MG63 (cell line): ENCODE results near the gene POU6F2. TPM values are rescaled to one million over a fixed set of nuclear protein-coding genes. Genes with fewer than 3 reads are reported as not detected.

ENCODE experiments used
- DNase-seq: peaks from one replicate; pipeline ENCODE4 v3.0.0-alpha.2; 2020
- H3K27me3 ChIP-seq: fragments of 250-450 bp; sonication (Bioruptor Pico); 2 replicates; pipeline ENCODE4 v1.5.1; 2020; ENCODE audit warnings: mild to moderate bottlenecking, moderate library complexity
- H3K36me3 ChIP-seq: fragments of 250-450 bp; sonication (Bioruptor Pico); 2 replicates; pipeline ENCODE4 v1.5.1; 2020; ENCODE audit warnings: mild to moderate bottlenecking, moderate library complexity
- H3K4me3 ChIP-seq: fragments of 250-450 bp; sonication (Bioruptor Pico); 2 replicates; pipeline ENCODE4 v1.5.1; 2020; ENCODE audit warnings: mild to moderate bottlenecking, moderate library complexity
- H3K9me3 ChIP-seq: fragments of 250-450 bp; sonication (Bioruptor Pico); 2 replicates; pipeline ENCODE4 v1.5.1; 2020; ENCODE audit warnings: mild to moderate bottlenecking, moderate library complexity
- total RNA-seq: library from RNA; depleted of rRNA; stranded (reverse); fragments of >200 nt; shearing (Covaris generic); gene quantifications from 2 replicates; pipeline ENCODE4 v1.2.3, GENCODE V29; 2014; ENCODE audit warnings: low replicate concordance

The POU6F2 gene
- total RNA-seq, 1 experiment from 2014 or later = not detected

DNA sequence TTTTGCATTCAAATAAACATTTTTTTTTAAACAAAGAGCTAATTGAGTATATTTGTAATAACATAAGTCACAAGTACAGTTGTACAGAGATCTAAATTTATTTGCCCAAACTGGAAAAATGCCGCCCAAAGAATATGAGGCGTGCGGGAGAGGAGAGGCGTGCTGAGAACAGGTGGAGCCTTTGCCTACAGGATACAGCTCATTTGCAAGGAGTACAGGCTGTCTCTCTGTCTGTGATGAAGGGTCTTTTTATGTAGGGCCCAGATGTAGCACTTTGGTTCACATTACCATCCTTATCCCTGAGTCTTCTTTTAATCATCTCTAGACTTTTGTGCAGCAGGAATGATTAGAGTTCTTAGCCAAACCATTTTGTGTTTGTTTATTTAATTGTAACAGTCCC, 58.2 kb downstream of the POU6F2 start:
- Histone ChIP-seq H3K36me3 (no peaks in the 10 kb centered on the region), H3K9me3 (no peaks in the 10 kb centered on the region), H3K27me3 (no peaks in the 10 kb centered on the region), H3K4me3 (no peak overlapping the region)
- no peak for DNase-seq

DNA sequence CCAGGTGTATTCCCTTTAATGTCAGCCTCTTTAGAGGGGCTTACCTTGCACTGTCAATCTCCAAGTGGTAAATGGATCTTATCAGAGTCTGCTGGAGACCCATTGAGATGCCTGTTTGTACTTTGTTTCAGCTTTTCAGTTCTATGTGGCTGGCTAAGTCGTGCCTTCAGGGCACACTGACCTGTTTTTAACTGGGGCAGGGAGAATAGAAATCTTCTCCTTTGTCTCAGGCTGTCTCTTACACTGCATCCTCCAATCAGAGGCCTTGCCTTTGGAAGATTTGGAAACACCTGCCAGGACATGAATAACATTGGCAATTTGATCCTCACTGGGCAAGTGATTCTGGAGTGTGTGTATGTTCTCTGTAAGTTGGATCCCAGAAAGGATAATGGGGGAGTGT, 65.0 kb downstream of the POU6F2 start:
- Histone ChIP-seq H3K27me3 (no peaks in the 10 kb centered on the region), H3K9me3 (no peaks in the 10 kb centered on the region), H3K36me3 (no peaks in the 10 kb centered on the region), H3K4me3 (no peak overlapping the region)
- DNase-seq = no peak

DNA sequence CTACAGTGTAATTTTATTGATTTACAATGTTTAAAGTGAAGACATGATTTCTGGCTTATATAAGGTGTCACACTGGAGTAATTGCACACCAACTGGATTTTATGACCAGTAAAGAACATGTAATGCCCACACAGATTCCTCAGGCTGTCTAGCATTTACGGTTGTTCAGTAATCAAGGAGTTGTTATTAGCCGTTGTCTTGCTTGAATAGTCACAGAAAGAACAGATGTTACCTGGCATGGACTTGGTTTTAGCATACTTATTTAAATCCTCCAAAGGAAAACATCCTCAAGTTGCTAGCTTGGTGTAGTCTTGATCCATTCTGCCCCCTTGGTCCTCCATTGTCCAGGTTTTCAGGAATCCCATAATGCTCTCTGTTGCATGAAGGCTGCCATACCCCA, 65.8 kb downstream of the POU6F2 start:
- Histone ChIP-seq H3K9me3 (no peaks in the 10 kb centered on the region), H3K27me3 (no peaks in the 10 kb centered on the region), H3K4me3 (no peak overlapping the region), H3K36me3 (no peaks in the 10 kb centered on the region)
- no peak for DNase-seq

DNA sequence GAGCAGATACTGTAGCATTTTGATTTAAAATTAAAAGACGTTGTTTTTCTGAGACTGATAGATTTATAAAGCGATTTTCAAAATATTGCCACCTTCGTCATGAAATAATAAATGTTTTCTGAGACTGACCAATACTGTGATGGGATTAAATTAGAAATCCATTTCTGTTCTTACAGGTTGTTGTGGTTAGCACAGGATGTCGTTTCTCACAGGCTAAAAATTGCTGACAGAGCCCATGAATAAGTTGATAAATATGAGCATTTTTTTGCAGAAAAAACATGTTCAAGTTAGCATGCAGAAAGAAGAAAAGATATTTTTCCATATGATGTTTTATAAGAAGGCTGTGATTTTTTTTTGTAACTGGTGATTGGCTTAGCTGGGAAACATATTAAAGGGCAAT, 66.8 kb downstream of the POU6F2 start:
- Histone ChIP-seq H3K4me3 (no peak overlapping the region), H3K27me3 (no peaks in the 10 kb centered on the region), H3K9me3 (no peaks in the 10 kb centered on the region), H3K36me3 (no peaks in the 10 kb centered on the region)
- no peak for DNase-seq

DNA sequence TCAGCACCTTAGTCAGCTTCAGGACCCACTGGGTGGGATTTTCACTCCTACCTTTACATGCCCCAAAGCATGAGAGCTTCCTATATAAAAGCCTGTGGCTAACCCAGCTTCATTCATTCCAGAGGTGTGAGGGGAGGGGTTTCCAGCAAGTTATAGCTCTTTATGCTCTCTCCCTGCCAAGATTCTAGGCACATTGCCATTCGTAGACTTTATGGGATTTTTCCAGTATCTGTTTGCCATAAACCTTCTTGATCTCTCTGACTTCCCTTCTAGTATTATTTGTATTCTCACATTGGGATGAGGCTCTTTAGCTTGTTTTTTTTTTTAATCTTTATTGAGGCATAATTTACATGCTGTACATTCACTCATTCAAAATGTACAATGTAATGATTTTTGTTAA, 67.5 kb downstream of the POU6F2 start:
- H3K9me3 ChIP-seq = no peaks in the 10 kb centered on the region
- no peak for DNase-seq
- no peaks in the 10 kb centered on the region for H3K36me3 ChIP-seq
- H3K27me3 ChIP-seq = no peaks in the 10 kb centered on the region
- no peak overlapping the region for H3K4me3 ChIP-seq

DNA sequence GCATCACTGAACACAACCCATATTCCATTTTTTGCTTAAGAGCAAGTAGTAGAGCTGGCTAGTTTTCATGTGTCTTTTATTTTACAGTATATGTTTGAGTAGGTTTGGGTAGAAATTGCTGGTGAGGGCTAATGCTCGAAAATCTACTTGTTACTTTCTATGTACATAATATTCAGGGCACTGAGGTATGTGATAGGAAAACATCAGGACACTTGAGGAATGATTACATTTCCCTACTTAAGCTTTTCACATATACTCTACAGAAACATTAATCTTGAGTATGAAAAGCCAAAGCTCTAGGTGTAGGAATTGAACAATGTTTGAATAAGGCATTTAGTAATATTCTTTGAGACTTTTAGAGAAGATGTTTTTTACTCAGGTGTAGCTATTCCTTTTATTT, 73.6 kb downstream of the POU6F2 start:
- Histone ChIP-seq H3K27me3 (no peaks in the 10 kb centered on the region), H3K9me3 (no peaks in the 10 kb centered on the region), H3K4me3 (no peak overlapping the region), H3K36me3 (no peaks in the 10 kb centered on the region)
- no peak for DNase-seq

DNA sequence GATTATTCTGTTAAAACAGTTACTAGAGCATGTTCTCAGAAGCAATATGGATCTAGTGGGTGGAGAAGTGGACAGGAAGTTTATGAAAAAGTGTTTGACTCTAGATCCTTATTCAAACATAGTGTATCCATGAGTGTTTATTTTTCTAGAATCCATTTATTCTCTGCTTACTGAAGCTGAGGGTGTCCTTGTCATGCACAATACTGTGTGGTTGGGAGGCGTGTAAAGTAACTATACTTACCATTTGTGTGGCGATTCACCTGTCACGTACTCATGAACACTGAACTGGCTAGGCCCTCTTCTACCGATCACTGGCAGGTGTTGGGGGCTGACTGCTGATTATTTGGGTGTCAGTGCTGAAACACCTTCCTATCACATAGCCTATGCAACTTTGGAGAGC, 74.0 kb downstream of the POU6F2 start:
- DNase-seq = no peak
- H3K9me3 ChIP-seq = no peaks in the 10 kb centered on the region

DNA sequence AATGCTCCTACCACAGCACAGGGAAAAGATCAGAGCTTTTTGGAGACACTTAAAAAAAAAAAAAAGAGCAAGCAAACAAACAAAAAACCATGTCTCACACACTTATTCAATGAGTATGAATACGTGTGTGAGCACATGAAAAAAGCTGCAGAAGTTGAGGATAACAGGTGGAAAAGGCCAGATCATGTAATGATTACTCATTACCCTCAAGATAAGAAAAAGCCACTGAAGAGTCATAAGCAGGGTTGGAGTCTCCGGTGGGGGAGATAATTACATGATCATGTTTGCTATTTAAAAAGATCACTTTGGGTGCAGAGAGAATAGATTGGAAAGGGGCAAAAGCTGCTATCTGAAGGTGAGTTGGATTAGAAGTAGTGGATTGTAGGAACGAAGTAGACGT, 77.0 kb downstream of the POU6F2 start:
- H3K36me3 ChIP-seq = no peaks in the 10 kb centered on the region
- H3K9me3 ChIP-seq = no peaks in the 10 kb centered on the region
- H3K27me3 ChIP-seq = no peaks in the 10 kb centered on the region
- no peak overlapping the region for H3K4me3 ChIP-seq
- DNase-seq = no peak

More for the DNA sequence above, 74.0 kb downstream of the POU6F2 start:
- Histone ChIP-seq H3K4me3 (no peak overlapping the region), H3K27me3 (no peaks in the 10 kb centered on the region), H3K36me3 (no peaks in the 10 kb centered on the region)

DNA sequence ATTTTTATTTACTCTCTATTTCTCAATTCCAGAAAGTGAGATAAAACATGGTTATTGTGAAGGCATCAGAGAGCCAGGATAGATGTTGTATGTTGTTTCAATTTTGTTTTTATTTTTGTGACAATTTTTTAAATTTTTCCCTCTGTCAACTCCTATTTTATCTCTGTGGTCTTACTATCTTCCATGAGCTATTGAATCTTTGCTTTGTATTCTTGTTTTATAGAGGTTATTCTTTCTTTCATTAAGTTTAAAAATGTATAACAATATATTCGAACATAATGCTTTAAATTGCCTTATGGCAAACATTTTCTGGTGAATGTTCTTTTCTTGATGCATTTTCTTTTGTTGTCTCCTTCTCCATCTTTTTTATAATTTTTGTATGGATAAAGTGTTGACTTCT, 78.4 kb downstream of the POU6F2 start:
- Histone ChIP-seq H3K4me3 (no peak overlapping the region), H3K27me3 (no peaks in the 10 kb centered on the region), H3K9me3 (no peaks in the 10 kb centered on the region), H3K36me3 (no peaks in the 10 kb centered on the region)
- DNase-seq = no peak

DNA sequence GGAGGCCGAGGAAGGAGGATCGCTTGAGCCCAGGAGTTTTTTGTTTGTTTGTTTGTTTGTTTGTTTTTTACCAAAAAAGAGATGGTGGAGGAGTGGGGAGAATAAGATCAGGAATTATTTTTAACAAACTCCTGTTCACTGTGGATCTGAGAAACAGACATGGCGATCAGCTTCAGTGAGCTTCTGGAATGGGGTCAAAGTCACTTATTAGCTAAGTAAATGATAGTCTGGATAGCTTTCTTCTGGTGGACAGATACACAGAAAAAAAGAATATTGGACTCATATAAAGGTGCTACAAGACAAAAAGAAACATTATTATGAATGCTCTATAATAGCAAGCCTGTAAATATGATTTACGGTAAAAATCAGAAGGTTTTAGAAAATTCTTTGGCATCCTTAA, 85.1 kb downstream of the POU6F2 start:
- Histone ChIP-seq H3K36me3 (no peaks in the 10 kb centered on the region), H3K4me3 (no peak overlapping the region), H3K9me3 (no peaks in the 10 kb centered on the region), H3K27me3 (no peaks in the 10 kb centered on the region; the same call in 1 of the 2 replicates)
- no peak for DNase-seq

DNA sequence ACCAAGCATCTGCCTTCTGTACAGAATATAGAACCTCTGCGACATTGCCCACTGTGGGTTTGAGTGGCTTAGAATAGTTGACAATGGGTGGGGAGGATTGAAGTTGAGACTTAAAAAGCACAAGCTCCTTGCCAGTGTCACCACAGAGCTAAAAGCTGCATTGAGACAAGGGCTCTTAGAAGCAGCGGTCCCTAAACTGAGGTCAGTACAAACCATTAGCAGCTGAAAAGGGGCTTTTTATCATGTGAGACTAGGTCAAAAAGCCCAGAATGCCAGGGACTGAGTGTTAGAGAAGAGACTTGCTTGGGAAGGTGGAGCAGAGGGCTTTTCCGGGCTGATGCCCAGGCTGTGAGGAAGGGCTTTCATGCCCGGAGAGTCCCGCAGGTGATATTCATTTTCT, 91.3 kb downstream of the POU6F2 start:
- H3K9me3 ChIP-seq = no peaks in the 10 kb centered on the region
- H3K4me3 ChIP-seq = no peak overlapping the region
- no peaks in the 10 kb centered on the region for H3K36me3 ChIP-seq
- no peaks in the 10 kb centered on the region; the same call in 1 of the 2 replicates for H3K27me3 ChIP-seq
- DNase-seq = no peak

DNA sequence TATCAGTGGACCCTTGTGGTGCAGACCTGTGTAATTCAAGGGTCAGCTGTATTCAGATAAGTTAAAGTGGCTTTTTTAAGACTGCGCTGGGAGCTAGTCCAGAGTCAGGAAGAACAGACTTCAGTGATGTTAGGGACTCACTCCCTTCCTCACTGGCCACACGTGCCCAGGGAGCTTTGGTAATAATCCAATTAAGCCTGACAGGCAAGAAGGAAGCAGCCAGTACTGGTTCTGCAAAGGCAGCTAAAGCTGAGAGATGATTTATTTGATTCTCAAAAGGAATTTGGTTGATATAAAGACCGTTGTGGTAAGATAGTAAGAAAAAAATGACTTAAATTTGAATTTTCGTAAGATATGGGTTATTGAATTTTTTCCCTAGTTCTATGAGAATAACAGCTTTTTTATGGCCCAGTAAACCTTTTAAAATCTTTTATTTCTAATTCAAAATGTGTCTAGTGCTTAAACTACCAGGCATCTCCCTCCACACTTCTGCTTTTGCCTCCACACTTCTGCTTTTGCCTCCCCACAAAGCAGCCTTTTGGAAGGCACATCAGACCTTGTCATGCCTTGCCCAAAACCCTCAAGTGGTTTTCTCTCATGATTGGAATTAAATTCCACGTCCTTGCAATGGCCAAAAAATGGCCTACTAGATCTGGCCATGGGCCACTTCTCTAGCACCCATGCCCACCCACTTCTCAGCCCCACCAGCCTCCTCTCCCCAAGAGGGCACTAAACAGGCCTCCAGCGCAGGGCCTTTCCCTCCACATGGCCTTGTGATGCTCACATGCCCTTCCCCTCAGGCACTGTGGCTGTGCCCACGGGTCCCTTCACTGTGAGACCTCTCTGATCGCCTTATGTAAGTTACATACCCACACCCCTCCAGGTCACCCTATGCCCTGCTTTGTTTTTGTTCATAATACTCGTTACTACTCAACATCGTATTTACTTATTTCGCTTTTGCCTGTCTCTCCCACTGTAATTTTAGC, 92.5 kb downstream of the POU6F2 start:
- no peaks in the 10 kb centered on the region for H3K27me3 ChIP-seq
- no peak for DNase-seq
- H3K36me3 ChIP-seq = no peaks in the 10 kb centered on the region
- no peak overlapping the region for H3K4me3 ChIP-seq
- H3K9me3 ChIP-seq = no peaks in the 10 kb centered on the region

DNA sequence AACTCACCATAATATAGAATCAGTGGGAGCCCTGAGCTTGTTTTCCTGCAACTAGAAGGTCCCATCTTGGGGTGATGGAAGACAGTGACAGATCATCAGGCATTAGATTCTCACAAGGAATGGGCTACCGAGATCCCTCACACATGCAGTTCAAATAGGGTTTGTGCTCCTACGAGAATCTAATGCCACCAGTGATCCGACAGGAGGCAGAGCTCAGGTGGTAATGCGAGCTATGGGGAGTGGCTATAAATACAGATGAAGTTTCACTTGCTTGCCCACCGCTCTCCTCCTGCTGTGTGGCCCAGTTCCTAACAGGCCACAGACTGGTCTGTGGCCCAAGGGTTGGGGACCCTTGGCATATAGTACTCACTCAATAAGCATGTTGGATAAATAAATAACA, 93.4 kb downstream of the POU6F2 start:
- H3K36me3 ChIP-seq = no peaks in the 10 kb centered on the region
- no peaks in the 10 kb centered on the region for H3K27me3 ChIP-seq
- no peak for DNase-seq
- H3K9me3 ChIP-seq = no peaks in the 10 kb centered on the region
- no peak overlapping the region for H3K4me3 ChIP-seq

DNA sequence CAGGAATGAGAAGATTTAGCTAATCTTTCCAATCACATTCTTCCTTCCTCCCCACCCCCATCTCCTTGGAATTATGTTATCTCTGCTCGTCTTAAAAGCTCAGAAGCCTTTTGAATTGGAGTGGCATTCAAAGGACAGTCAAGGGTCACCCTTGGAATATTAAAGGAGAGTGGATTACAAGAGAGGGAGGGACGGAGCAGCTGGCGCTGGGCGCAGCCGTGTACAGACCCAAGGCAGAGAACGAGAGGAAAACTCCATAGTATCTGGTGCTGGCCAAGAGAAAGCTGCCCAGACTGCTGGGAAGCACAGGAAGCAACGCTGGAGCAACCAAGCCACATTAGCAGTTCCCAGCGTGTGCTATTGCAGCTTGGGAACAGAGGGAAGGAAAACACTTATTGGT, 95.7 kb downstream of the POU6F2 start:
- no peaks in the 10 kb centered on the region for H3K36me3 ChIP-seq
- DNase-seq = no peak
- H3K4me3 ChIP-seq = no peak overlapping the region
- H3K9me3 ChIP-seq = no peaks in the 10 kb centered on the region
- H3K27me3 ChIP-seq = no peaks in the 10 kb centered on the region

DNA sequence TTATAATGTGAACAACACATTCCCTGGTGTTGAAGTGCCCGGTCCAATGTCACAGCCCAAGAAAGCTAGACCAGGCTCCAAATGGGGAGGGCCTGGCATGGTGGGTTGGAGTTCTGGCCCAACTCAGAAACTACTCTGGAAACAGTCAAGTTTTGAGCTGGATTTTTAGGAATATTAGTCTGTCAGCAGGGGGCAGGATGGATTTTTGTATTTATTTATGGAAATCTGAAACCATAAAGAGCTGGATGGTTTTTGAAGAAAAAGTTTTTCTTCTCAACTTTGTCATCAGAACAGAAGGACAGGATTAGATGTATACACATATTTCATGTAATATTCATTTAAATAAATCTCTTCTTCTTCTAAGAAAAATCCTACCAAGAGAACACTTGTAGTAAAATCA, 97.5 kb downstream of the POU6F2 start:
- no peaks in the 10 kb centered on the region for H3K27me3 ChIP-seq
- H3K4me3 ChIP-seq = no peak overlapping the region
- no peaks in the 10 kb centered on the region for H3K36me3 ChIP-seq
- H3K9me3 ChIP-seq = no peaks in the 10 kb centered on the region
- no peak for DNase-seq

DNA sequence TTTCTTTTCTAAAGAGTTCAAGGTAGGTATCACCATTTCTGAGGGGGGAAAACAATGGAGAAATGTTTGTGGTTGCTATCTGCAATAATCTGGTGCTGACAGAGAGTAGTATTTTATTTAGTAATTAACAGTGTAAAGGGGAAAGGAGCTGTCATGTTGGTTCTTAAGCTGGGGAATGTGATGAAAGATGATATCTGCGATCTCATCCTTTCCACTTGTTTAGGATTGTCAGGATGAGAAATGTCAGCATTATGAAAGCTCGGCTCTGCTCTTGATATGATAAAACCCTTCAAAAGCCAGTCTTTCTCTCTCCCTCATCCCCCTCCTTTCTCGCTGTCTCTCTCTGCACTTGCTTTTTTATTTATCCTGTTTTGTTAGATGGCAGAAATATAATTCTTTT, 106.1 kb downstream of the POU6F2 start:
- peaks cover 2% of the 10 kb centered on the region; the same call in 1 of the 2 replicates for H3K27me3 ChIP-seq
- no peaks in the 10 kb centered on the region for H3K36me3 ChIP-seq
- no peaks in the 10 kb centered on the region for H3K9me3 ChIP-seq
- no peak for DNase-seq
- H3K4me3 ChIP-seq = no peak overlapping the region

DNA sequence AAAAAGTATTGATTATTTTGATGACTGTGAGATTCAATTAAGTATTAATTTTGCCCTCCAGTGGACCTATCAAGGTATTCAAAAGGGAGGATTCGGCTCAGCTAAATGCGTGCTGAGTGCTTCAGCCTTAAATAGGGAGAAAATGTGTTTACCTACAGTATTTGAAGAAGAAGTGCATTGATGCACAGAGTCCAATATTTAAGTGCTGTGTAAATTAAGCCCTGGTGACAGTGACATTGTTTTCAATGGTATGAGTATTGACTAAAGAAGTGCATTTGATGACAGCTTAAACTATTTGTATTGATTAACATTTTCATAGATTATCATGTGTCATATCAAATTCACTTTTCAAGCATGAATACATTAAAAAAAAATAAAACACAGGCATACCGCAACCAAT, 106.6 kb downstream of the POU6F2 start:
- Histone ChIP-seq H3K9me3 (no peaks in the 10 kb centered on the region), H3K27me3 (peaks cover 2% of the 10 kb centered on the region; the same call in 1 of the 2 replicates), H3K4me3 (no peak overlapping the region), H3K36me3 (no peaks in the 10 kb centered on the region)
- DNase-seq = no peak

DNA sequence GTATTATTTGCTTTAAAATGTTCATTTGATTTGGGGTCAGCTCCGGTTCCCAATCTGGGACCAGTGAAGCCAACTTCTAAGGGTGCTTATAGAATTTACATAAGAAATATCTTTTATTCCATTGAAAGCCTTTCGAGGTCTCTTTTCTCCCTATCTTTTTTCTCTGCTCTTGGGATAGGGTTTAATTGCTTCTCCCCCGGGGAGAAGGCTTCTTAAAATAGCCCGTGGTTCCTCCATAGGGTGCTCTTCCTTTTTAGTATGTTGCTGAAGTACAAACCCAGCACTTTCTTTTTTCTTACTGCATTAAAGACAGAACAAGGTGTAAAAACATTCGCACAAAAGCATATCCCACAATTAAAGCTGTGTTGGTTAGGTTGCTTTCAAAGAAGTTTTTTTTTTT, 107.5 kb downstream of the POU6F2 start:
- no peak for DNase-seq
- H3K4me3 ChIP-seq = no peak overlapping the region
- no peaks in the 10 kb centered on the region for H3K9me3 ChIP-seq
- H3K36me3 ChIP-seq = no peaks in the 10 kb centered on the region
- peaks cover 2% of the 10 kb centered on the region; the same call in 1 of the 2 replicates for H3K27me3 ChIP-seq
